Neural cell (in vitro differentiated cells): ENCODE results near the gene MXD4.

Experiments
- CTCF ChIP-seq: fragments of 450-650 bp; IDR thresholded peaks from 2 replicates; pipeline ENCODE4 v1.5.1; 2014; ENCODE audit warnings: antibody characterized with exemption, mild to moderate bottlenecking, moderate library complexity; ENCODE audit not compliant: poor library complexity, severe bottlenecking
- EZH2 ChIP-seq: fragments of 200-600, 300-800 bp; shearing (Covaris generic), sonication (generic); IDR thresholded peaks from 2 replicates; pipeline ENCODE4 v1.6.1; 2014; ENCODE audit warnings: antibody characterized with exemption, low read length, borderline replicate concordance, mild to moderate bottlenecking; ENCODE audit not compliant: insufficient read depth, poor library complexity, severe bottlenecking
- REST ChIP-seq: IDR thresholded peaks from 2 replicates; pipeline ENCODE4 v1.6.1; 2012; ENCODE audit warnings: borderline replicate concordance
- SMC3 ChIP-seq: fragments of 450-650 bp; conservative IDR thresholded peaks from 2 replicates; pipeline ENCODE4 v1.6.1; 2014; ENCODE audit warnings: antibody characterized with exemption, mild to moderate bottlenecking, moderate library complexity; ENCODE audit not compliant: poor library complexity
- TAF1 ChIP-seq: IDR thresholded peaks from 2 replicates; pipeline ENCODE4 v1.6.1; 2012; ENCODE audit warnings: low read depth

GRCh38 chr4:2263926-2264321 is 2.0 kb upstream of the MXD4 start:
- TF ChIP-seq CTCF (no peak), EZH2 (no peak), REST (no peak), SMC3 (no peak), TAF1 (no peak)
